Muscle layer of duodenum (tissue), 2 donors: ENCODE results near the gene GTPBP1.

ENCODE experiments used
- H3K27ac ChIP-seq: one replicate; pipeline ENCODE4 v1.7.0; 2013; ENCODE audit warnings: mild to moderate bottlenecking, low read length
- H3K27me3 ChIP-seq: one replicate; pipeline ENCODE4 v1.7.0; 2013; ENCODE audit warnings: low read depth, mild to moderate bottlenecking, control low read depth, low read length
- H3K36me3 ChIP-seq, 2 donors: one replicate each; pipeline ENCODE4 v1.7.0; 2013; ENCODE audit warnings: low read length in 2 of 2, control low read depth in 1 of 2, mild to moderate bottlenecking in 1 of 2; ENCODE audit not compliant: insufficient read depth in 2 of 2, control insufficient read depth in 1 of 2
- H3K4me1 ChIP-seq, 2 donors: one replicate each; pipeline ENCODE4 v1.7.0; 2013; ENCODE audit warnings: low read length in 2 of 2, mild to moderate bottlenecking in 2 of 2, control low read depth in 1 of 2, moderate library complexity in 1 of 2; ENCODE audit not compliant: insufficient read depth in 2 of 2, control insufficient read depth in 1 of 2
- H3K4me3 ChIP-seq, 2 donors: one replicate each; pipeline ENCODE4 v1.7.0; 2013; ENCODE audit warnings: low read length in 2 of 2, low read depth in 1 of 2, mild to moderate bottlenecking in 1 of 2
- H3K9me3 ChIP-seq, 2 donors: one replicate each; pipeline ENCODE4 v1.7.0; 2013; ENCODE audit warnings: low read length in 2 of 2, control low read depth in 1 of 2, mild to moderate bottlenecking in 1 of 2; ENCODE audit not compliant: control insufficient read depth in 1 of 2
- donor health status: healthy.

GTPBP1 gene

GRCh38 chr22:38735465-38736256, 29.9 kb downstream of the GTPBP1 start:
- H3K4me1 ChIP-seq: peaks cover 12 to 32% of the 10 kb centered on the region in 2 donors
- no peaks in the 10 kb centered on the region for H3K27me3 ChIP-seq
- peaks cover 59 to 83% of the 10 kb centered on the region in 2 donors for H3K36me3 ChIP-seq
- H3K4me3 ChIP-seq: no peak overlapping the region
- H3K27ac ChIP-seq: no peak overlapping the region
- no peaks in the 10 kb centered on the region for H3K9me3 ChIP-seq

DNA sequence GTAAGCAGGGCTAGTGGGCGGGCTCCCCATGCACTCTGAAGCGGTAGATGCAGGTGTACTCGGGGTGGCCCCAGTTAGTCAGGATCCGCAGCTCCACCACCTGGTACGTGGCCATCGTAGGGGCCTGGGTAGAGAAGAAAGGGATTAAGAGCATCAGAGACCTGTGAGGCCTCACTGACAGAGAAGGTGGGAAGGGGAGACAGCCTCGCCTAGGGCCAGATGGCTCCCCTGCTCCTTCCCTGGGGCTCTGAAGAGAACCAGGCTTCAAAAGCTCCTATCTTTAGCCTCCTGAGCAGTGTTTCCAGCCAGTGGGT, 30.5 kb downstream of the GTPBP1 start:
- Histone ChIP-seq H3K36me3 (peaks cover 59 to 83% of the 10 kb centered on the region in 2 donors), H3K27ac (no peak overlapping the region), H3K4me1 (peaks cover 12 to 32% of the 10 kb centered on the region in 2 donors), H3K9me3 (no peaks in the 10 kb centered on the region), H3K27me3 (no peaks in the 10 kb centered on the region), H3K4me3 (no peak overlapping the region)

DNA sequence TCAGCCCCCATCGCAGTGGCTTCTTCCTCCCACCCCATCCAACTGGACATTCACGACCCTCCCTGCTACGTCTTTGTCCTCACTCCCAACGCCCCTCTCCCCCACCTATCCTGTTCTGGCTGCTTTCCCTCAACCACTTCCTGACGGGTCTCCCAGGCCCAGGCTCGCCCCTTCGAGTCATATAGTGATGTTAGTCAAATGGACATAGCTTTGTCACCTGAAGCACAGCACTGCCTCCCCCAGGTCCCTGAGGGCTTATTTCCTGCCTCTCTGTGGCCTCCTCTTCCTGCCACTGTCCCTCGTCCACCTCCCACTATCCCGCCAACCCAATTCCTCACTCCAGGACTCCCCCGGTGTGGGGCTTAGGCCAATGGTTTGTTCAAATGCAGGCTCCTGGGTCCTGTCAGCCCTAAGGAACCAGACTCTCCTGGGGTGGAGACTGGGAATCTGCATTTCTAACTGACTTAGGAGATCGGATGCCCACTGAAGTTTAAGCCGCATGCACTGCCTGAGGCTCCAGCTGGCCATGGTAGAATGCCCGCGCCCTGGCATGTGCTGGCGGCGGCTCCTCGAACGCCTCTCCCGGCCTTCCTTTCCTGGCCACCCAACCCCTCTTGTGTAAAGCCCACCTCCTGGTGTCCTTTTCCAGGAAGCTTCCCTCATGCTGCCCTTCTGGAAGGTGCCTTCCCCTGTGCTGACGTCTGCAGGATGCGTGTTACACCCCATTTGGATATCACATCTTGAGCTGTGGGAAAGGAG, 31.7 kb downstream of the GTPBP1 start:
- Histone ChIP-seq H3K4me1 (peaks cover 12 to 27% of the 10 kb centered on the region in 2 donors), H3K4me3 (no peak overlapping the region), H3K9me3 (no peaks in the 10 kb centered on the region), H3K27ac (no peak overlapping the region), H3K27me3 (no peaks in the 10 kb centered on the region), H3K36me3 (peaks cover 66 to 89% of the 10 kb centered on the region in 2 donors)

GRCh38 chr22:38738475-38739070, 32.8 kb downstream of the GTPBP1 start:
- Histone ChIP-seq H3K36me3 (peaks cover 75 to 92% of the 10 kb centered on the region in 2 donors), H3K27ac (no peak overlapping the region), H3K27me3 (no peaks in the 10 kb centered on the region), H3K4me1 (peaks cover 9 to 16% of the 10 kb centered on the region in 2 donors), H3K4me3 (no peak overlapping the region), H3K9me3 (no peaks in the 10 kb centered on the region)

DNA sequence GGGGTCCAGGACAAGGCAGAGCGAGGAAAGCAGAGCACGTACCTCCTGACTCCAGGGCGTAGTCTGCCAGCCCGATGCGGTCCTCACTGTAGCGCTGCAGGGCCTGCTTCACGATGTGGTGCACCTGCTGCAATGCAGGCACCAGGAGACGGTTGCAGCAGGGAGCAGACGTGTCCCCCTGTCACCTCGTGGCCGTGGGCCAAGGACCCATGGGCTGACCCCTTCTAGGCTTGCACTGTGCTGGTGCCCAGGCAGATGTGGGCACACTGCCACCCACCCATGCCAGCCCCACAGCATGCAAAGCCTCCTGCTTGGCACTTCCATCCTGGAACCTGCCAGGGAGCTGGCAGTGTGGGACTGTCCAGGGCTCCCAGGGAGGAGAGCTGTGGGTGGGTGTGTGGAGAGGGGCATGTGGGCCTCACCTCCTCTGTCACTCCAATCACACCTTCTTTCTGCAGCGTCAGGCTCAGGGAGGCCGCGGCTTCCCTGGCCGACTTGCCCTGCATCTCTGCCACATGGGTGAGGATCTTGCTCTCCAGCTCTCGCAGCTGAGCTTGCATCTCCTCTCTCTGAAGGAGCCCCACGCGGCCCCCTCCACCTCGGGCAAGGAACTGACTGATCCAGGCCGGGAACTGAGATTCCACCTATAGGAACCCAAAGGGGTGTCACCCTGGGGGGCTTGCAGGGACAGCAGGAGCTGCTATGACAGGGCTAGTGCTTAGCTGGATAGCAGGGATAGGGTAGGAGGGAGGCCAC, 33.7 kb downstream of the GTPBP1 start:
- Histone ChIP-seq H3K4me1 (peaks cover under 1 to 7% of the 10 kb centered on the region in 2 donors), H3K27ac (no peak overlapping the region), H3K9me3 (no peaks in the 10 kb centered on the region), H3K4me3 (no peak overlapping the region), H3K27me3 (no peaks in the 10 kb centered on the region), H3K36me3 (peaks cover 77 to 94% of the 10 kb centered on the region in 2 donors)

- H3K4me1 ChIP-seq: no peaks in the 10 kb centered on the region
- no peaks in the 10 kb centered on the region for H3K9me3 ChIP-seq
- no peak overlapping the region for H3K4me3 ChIP-seq
- H3K36me3 ChIP-seq: peaks cover 82 to 94% of the 10 kb centered on the region in 2 donors
- no peak overlapping the region for H3K27ac ChIP-seq
- no peaks in the 10 kb centered on the region for H3K27me3 ChIP-seq
These were observed 34.5 kb downstream of the GTPBP1 start for GRCh38 chr22:38740116-38740723.

GRCh38 chr22:38740754-38741153, 35.0 kb downstream of the GTPBP1 start:
- no peaks in the 10 kb centered on the region for H3K4me1 ChIP-seq

GRCh38 chr22:38741166-38741565, 35.4 kb downstream of the GTPBP1 start:
- Histone ChIP-seq H3K9me3 (no peaks in the 10 kb centered on the region), H3K4me1 (no peaks in the 10 kb centered on the region), H3K36me3 (peaks cover 82 to 94% of the 10 kb centered on the region in 2 donors), H3K4me3 (no peak overlapping the region), H3K27me3 (no peaks in the 10 kb centered on the region), H3K27ac (no peak overlapping the region)

More at GRCh38 chr22:38740754-38741153, 35.0 kb downstream of the GTPBP1 start:
- Histone ChIP-seq H3K9me3 (no peaks in the 10 kb centered on the region), H3K4me3 (no peak overlapping the region), H3K27ac (no peak overlapping the region), H3K27me3 (no peaks in the 10 kb centered on the region), H3K36me3 (peaks cover 82 to 94% of the 10 kb centered on the region in 2 donors)

DNA sequence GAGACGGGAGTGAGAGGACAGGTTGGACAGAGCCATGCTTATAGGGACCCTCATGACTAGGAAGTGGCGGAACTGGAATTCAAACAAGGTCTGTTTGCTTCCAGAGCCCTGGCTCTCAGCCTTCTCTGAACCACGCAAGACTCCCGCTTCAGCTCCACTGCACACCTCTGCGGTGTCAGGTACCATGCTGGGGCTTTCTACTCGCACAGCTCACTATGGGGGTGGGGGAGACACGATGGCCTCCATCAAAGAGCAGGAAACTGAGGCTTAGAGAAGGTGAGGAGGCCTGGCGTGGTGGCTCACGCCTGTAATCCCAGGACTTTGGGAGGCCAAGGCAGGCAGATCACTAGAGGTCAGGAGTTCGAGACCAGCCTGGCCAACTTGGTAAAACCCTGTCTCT, 35.8 kb downstream of the GTPBP1 start:
- Histone ChIP-seq H3K27me3 (no peaks in the 10 kb centered on the region), H3K4me3 (no peak overlapping the region), H3K9me3 (no peaks in the 10 kb centered on the region), H3K4me1 (no peaks in the 10 kb centered on the region), H3K27ac (no peak overlapping the region), H3K36me3 (peaks cover 78 to 94% of the 10 kb centered on the region in 2 donors)

DNA sequence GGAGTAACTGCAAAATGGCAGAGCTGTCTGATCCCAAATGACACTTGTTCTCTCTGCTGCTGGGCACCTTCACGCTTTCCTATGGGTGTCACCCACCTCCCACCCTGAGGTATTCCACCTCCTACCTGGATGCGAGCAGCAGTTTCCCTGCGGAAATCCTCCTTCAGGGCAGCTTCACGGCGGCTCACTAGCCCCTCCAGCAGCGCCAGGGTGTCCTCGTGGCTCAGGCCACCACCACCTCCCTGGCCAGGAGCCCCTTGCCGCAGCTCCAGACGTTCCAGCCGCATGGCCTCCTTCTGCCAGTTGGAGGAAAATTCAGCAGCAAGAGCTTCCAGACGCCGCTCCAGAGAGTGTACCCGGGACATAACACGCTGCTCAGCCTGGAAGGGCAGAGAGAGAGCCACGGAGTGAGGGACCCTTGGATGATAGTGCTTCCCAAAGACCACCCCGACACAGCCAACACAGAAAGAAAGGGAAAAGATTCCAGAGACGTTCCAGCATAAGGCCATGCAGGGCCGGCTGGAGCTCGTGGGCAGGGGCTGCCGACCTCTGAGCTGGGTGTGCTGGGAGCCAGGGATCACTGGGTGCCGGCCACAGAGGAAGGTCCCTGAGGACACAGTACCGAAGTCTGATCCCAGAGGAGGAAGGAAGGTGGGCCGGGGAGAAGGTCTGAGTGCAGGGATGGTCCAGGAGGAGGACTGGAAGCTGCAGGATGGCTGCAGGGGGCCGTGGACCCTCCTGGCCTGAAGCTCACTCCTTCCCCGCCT, 36.6 kb downstream of the GTPBP1 start:
- Histone ChIP-seq H3K27me3 (no peaks in the 10 kb centered on the region), H3K36me3 (peaks cover 72 to 90% of the 10 kb centered on the region in 2 donors), H3K4me3 (no peak overlapping the region), H3K4me1 (no peaks in the 10 kb centered on the region), H3K27ac (no peak overlapping the region), H3K9me3 (no peaks in the 10 kb centered on the region)
